OCI-LY3 (cell line): ENCODE measurements around the gene NELL2.

Experiments
- EZH2phosphoT487 ChIP-seq: fragments of 200-600 bp; shearing (Covaris generic); IDR thresholded peaks from 2 replicates; pipeline ENCODE4 v1.6.1; 2018; ENCODE audit warnings: antibody characterized with exemption, mixed run types, low read depth
- TF ChIP-seq, protein P1 (sequence below): fragments of 200-600, 300-600 bp; sonication (generic); IDR thresholded peaks from 2 replicates; pipeline ENCODE4 v1.5.1; 2014; ENCODE audit warnings: antibody characterized with exemption, low read length, low read depth

DNA sequence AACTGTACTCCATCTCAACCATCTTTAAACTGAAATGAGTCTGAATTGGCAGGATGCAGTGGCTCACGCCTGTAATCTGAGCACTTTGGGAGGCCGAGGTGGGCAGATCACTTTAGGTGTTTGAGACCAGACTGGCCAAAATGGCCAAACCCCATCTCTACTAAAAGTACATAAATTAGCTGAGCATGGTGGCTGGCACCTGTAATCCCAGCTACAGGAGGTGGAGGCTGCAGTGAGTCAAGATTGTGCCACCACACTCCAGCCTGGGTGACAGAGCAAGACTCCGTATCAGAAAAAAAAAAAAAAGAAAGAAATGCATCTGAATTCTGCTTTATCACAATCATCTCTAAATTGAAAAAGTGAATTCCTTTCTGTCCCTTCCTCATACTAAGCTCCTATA, 110.3 kb downstream of the NELL2 start:
- TF ChIP-seq, protein P1, sequence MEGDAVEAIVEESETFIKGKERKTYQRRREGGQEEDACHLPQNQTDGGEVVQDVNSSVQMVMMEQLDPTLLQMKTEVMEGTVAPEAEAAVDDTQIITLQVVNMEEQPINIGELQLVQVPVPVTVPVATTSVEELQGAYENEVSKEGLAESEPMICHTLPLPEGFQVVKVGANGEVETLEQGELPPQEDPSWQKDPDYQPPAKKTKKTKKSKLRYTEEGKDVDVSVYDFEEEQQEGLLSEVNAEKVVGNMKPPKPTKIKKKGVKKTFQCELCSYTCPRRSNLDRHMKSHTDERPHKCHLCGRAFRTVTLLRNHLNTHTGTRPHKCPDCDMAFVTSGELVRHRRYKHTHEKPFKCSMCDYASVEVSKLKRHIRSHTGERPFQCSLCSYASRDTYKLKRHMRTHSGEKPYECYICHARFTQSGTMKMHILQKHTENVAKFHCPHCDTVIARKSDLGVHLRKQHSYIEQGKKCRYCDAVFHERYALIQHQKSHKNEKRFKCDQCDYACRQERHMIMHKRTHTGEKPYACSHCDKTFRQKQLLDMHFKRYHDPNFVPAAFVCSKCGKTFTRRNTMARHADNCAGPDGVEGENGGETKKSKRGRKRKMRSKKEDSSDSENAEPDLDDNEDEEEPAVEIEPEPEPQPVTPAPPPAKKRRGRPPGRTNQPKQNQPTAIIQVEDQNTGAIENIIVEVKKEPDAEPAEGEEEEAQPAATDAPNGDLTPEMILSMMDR = no peak
- TF ChIP-seq EZH2phosphoT487 = no peak
